GM12873 (cell line): ENCODE results near the gene KRTAP1-3.

Experiments used
- TF ChIP-seq, protein P1 (sequence below): IDR thresholded peaks from 2 replicates; pipeline ENCODE4 v1.5.1; 2012; ENCODE audit warnings: low read depth, mild to moderate bottlenecking, moderate library complexity, low read length, control low read depth; ENCODE audit not compliant: insufficient read depth; ENCODE audit errors: missing control alignments

The KRTAP1-3 gene

DNA sequence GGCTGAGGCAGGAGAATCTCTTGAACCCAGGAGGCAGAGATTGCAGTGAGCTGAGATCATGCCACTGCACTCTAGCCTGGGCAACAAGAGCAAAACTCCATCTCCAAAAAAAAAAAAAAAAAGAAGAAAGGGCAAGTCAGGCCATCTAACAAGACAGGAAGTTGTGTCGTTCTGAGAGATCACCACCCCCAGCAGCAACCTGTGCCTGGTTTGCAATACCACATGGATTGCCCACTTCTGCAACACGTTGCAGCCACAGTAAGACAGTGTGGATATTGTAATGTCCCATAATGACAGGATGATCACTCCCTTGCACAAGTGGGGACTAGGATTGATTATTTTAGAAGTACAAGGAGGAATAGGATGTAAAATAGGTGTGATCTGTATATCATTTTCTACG, 34.4 kb upstream of the KRTAP1-3 start:
- TF ChIP-seq, protein P1, sequence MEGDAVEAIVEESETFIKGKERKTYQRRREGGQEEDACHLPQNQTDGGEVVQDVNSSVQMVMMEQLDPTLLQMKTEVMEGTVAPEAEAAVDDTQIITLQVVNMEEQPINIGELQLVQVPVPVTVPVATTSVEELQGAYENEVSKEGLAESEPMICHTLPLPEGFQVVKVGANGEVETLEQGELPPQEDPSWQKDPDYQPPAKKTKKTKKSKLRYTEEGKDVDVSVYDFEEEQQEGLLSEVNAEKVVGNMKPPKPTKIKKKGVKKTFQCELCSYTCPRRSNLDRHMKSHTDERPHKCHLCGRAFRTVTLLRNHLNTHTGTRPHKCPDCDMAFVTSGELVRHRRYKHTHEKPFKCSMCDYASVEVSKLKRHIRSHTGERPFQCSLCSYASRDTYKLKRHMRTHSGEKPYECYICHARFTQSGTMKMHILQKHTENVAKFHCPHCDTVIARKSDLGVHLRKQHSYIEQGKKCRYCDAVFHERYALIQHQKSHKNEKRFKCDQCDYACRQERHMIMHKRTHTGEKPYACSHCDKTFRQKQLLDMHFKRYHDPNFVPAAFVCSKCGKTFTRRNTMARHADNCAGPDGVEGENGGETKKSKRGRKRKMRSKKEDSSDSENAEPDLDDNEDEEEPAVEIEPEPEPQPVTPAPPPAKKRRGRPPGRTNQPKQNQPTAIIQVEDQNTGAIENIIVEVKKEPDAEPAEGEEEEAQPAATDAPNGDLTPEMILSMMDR: no peak

DNA sequence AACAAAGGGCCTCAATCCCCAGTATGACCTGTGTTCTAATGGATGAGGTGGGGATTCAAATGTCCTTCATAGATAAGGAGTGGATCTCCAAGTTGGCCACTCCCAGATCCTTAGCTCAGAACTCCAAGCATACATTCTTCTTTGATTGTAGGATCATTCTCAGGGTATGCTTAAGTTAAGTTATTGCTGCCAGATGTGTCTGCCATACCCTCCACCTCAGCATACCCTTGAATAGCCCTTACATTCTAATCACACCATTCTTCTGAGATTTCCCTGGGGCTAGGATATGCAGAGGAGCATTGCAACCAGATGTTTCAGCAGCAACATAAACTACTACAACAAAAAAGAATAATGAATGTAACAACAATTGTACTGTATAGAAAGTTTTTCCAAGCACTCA, 32.6 kb upstream of the KRTAP1-3 start:
- TF ChIP-seq, protein P1: no peak

DNA sequence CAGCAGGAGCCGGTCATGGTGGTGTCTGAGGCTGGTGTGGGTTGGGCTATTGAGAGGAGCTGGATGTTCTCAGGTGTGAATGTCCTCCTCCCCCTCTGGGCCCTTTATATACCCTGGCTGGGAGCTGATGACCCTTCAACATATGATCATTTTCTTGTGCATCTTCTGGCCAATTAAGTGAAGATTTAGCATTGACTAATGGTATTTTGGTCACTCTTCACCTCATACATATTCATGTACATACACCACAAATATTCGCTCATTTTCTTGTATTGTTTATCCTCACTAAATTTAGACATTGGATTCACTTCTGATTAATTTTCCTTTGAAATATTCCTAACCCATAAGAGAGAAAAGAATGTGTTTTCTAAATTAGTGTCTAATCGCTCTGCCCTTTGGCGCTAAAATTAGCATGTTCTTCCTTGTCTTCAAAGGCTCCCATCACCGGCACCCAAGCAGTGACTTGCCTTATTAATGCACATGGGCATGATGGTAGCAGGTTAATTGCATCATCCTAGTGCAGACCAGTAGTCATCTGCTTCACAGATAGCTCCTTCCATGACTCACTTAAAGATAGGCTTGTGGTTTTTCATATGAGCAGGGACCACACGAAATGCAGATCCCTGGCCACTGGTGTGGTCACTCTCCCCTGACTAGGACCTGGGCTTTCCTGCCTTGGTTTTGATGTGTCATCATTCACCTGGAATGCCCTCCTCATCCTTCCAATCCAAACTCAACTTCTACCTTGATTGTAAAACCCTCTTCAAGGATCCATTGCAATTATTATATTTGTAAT, 31.4 kb upstream of the KRTAP1-3 start, which contains the start of gene KRTAP2-4:
Gene KRTAP2-4 (minus strand): TSS at position 51 of the 796 bp plus-strand sequence. CDS start 34 bp downstream, at position 17.
- TF ChIP-seq, protein P1: no peak

DNA sequence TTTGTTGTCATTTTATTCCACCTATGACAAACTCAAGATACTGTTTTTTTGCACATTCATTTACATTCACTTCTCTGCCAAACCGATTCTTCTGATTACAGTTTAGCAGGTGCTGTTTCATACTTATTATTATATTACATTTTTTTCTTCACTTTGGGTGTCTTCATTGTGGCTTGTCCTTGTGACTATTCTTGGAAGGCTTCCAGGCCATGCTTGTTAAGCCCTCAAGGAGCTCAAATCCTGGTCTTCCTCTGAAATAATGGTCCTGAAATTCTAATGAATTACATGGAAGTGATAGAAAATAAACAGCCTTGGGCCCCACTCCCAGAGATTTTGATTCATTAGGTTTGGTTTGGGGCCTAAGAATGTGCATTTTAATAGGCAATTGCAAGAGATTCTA, 29.6 kb upstream of the KRTAP1-3 start:
- TF ChIP-seq, protein P1: no peak

DNA sequence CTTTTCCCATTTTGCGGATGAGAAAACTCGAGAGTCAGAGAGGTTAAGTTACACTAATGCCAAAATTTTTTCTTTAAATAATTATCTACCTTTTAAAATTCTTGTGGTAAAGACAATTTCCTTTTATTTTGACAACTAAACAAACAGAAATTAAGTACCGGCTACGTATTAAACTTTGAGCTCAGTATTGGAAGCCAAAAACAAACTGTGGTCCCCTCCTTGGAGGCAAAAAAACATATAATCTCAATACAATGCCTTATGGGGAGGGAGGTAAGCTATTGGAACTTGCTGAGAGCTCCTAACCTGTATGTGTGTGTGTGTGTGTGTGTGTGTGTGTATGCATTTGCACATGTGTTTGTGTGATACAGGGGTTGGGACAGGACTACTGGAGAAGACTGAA, 28.8 kb upstream of the KRTAP1-3 start:
- TF ChIP-seq, protein P1: no peak

DNA sequence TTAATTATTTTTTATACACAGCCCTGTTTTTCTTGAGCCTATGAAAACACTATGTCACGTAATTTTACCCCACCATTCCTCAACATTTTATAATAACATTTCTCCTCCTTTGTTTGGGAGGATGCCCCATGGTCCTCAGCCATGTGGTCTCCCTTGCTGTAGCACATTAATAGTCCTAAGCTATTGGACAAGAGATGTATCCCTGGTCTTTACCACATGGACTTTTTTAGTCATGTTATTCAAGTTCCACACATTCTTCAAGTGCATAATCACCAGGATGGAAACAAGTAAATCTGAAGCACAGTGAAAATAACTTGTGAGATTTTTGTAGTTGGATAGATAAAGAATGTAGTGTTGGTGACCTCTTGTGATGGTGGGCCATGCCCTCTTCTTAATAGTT, 27.3 kb upstream of the KRTAP1-3 start:
- TF ChIP-seq, protein P1: no peak

DNA sequence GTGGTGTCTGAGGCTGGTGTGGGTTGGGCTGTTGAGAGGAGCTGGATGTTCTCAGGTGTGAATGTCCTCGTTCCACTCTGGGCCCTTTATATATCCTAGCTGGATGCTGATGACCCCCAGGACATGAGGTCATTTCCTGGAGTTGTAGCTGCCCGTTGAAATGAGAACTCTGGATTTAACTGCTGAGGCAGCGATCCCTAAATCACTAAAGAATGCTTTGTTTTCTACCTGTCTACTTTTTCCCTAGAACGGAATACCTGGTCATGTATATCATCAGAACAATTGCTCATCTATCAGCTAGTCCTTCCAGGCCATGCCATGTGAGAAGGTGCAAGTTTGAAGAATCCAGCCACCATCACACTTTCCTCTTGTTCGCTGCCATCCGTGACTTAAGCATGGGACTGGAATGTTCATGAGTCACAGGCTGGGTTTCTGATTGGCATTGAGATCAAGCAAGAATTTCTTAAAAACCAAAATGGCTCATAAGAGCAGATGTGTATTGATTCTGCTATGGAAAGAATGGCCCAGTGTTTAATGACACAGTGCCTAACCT, 25.5 kb upstream of the KRTAP1-3 start, which contains the start of gene KRTAP2-3:
Gene KRTAP2-3 (minus strand): TSS at position 63 of the 553 bp plus-strand sequence. CDS start 64 bp downstream, outside the sequence.
- TF ChIP-seq, protein P1: no peak
